Astrocyte of the cerebellum (primary cell): ENCODE data around the gene NCAPG.

Source experiments
- DNase-seq: peaks from one replicate; pipeline ENCODE4 v3.0.0-alpha.2; 2011; ENCODE audit warnings: low read depth
- H3K4me3 ChIP-seq: 2 replicates; pipeline ENCODE4 v1.5.1; 2011; ENCODE audit warnings: mild to moderate bottlenecking, low read depth, low read length, moderate library complexity
- CTCF ChIP-seq: IDR thresholded peaks from 2 replicates; pipeline ENCODE4 v1.5.1; 2012; ENCODE audit warnings: low read length, low read depth, moderate library complexity, mild to moderate bottlenecking; ENCODE audit errors: missing control alignments
- in situ Hi-C: cut with HindIII; loops from 2 replicates; pipeline ENCODE4 v1.10.0; 2017; ENCODE audit warnings: low sequenced_read_pairs

The NCAPG gene

GRCh38 chr4:17778431-17778830 is 32.3 kb upstream of the NCAPG start:
- H3K4me3 ChIP-seq: no peak overlapping the region
- no peak for DNase-seq
- no peak for TF ChIP-seq CTCF
- in situ Hi-C loops: no loop called here

GRCh38 chr4:17780501-17781299 is 30.1 kb upstream of the NCAPG start:
- in situ Hi-C loops: no loop called here
- no peak for DNase-seq
- H3K4me3 ChIP-seq: peak overlapping the region; percentile 53
- TF ChIP-seq CTCF: no peak

GRCh38 chr4:17781300-17782287 is 29.2 kb upstream of the NCAPG start, which contains the start of gene FAM184B:
Gene FAM184B, minus strand, starts transcription at chr4:17781621. Its CDS starts 322 bp downstream, at chr4:17781299.
- in situ Hi-C loops: no loop called here
- TF ChIP-seq CTCF: no peak
- peak within 1 kb of the TSS; percentile 53 for H3K4me3 ChIP-seq
- DNase-seq: no peak

DNA sequence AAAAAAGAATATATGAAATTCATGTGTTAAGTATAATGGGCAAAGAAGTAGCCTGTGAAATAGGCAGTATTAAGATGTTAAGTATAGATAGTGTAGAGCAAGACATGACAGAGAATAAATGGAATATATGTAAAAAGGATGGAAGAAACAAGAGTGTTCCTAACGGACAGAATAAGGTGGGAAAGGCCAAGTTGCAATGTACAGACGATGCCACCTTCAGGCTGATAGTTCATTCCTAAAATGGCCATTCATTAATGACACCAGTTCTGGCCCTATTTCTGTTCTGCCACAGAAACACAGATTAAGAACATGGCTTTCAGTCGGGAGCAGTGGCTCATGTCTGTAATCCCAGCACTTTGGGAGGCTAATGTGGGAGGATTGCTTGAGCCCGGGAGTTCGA is 24.9 kb upstream of the NCAPG start:
- TF ChIP-seq CTCF: no peak
- no peak overlapping the region for H3K4me3 ChIP-seq
- no peak for DNase-seq
- in situ Hi-C loops: no loop called here

DNA sequence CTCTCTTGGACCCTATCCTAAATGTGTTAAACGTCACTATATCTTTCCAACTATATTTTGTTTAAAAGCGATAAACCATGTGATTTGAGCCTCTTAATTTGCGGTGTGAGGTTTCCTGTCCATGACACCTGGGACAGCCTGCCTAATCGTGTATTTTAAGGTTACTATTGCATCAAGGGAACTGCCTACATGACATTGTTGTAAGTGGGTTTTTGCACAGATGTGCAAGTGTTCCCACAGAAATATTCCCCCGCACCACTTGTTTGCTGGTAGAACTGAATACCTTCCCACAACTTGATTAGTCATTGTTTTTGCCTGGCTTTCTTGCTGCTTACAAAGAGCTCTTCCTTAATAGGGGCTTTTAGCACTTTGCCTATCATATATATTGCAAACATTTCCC is 24.2 kb upstream of the NCAPG start:
- H3K4me3 ChIP-seq: no peak overlapping the region
- DNase-seq: no peak
- no peak for TF ChIP-seq CTCF
- in situ Hi-C loops: no loop called here

DNA sequence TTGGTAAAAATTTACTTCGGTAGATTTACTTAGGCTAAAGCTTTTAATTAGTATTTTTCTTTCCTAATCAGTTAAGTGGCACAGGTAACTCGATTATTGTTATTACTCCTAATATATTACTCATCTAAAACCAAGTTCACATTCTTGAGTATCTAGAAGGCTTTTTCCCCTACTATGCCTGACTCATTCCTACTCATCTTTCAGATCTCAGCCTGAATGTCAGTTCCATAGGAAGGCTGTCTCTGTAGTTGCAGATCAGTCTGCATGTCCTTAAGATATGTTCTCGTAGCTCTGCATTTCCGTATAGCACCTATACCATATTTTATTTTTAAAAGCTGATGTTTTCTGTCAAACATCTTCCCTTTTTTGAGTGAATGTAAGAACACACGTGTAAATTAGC is 23.5 kb upstream of the NCAPG start:
- no peak for DNase-seq
- in situ Hi-C loops: no loop called here
- TF ChIP-seq CTCF: no peak
- H3K4me3 ChIP-seq: no peak overlapping the region
